Hematopoietic multipotent progenitor cell treated with erythropoietin and hydrocortisone succinate and interleukin-3 and kit ligand, for 6 days (in vitro differentiated cells): ENCODE results near the gene SYT14.
"Not testable (repeated sequence)": the region's sequence is repeated elsewhere in the genome, so short reads cannot be mapped to it uniquely, and the experiment has no call there.

Source experiments
- DNase-seq: peaks from one replicate; pipeline ENCODE4 v3.0.0-alpha.2; 2015

SYT14 gene

GRCh38 chr1:210043058-210043457 lies 105.0 kb downstream of the SYT14 start:
- no peak for DNase-seq

DNA sequence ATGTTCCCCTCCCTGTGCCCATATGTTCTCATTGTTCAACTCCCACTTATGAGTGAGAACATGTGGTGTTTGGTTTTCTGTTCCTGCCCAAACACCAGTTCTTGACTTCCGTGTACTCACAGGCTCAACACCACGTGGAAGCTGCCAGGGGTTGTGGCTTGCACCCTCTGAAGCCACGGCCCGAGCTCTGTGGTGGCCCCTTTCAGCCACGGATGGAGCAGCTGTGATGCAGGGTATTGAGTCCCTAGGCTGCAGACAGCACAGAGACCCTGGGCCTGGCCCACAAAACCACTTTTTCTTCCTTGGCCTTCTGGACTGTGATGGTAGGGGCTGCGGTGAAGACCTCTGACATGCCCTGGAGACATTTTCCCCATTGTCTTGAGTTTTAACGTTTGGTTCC lies 111.6 kb downstream of the SYT14 start:
- DNase-seq = no peak

DNA sequence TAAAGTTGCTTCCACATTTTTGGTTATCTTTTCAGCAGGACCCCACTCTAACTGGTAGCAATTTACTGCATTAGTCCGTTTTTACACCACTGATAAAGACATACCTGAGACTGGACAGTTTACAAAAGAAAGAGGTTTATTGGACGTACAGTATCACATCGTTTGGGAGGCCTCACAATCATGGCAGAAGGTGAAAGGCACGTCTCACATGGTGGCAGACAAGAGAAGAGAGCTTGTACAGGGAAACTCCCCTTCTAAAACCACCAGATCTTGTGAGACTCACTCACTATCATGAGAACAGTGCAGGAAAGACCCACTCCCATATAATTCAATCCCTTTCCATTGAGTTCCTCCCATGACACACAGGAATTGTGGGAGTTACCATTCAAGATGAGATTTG lies 112.5 kb downstream of the SYT14 start:
- not testable (repeated sequence) for DNase-seq

DNA sequence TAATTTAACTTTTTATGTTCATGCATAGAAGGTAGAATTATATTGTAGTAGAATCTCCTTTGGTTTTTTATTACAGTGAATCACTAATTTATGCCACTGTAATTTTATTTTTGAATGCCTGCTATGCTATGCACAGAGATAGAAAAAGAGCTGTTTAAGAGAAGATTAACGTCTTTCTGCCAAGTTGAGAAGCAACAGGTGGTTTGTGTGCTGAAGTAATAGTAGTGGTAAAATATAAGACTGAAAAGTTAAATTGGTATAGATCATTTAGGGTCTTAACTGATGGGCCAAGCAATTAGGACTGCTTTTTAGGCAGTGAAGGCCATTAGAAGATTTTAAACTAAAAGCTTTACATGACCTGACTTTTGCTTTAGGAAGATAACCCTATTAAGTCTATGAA lies 115.1 kb downstream of the SYT14 start:
- DNase-seq = no peak

- DNase-seq = no peak
These were observed 119.6 kb downstream of the SYT14 start for GRCh38 chr1:210057593-210057992.

- DNase-seq = no peak
These were observed 124.0 kb downstream of the SYT14 start for GRCh38 chr1:210061992-210062391.

DNA sequence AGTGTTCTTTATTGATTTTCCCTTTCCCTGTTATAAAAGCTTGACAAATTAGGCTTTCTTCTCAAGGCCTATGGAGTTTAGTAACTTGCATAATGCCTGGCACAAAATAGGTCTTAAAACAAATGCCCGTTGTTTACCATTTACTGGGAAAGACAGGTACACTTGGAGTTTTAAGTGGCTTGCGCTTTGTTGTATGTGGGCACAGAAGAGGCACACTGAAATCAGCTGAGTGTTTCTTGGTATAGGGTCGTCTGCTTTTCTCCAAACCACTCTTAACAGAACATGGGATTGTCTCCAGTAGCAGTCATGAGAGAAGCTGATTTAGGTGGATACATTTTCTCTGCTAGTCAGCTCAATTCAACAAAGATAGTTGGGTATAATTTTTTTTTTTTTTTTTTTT lies 132.5 kb downstream of the SYT14 start:
- no peak for DNase-seq

GRCh38 chr1:210072129-210072528 lies 134.1 kb downstream of the SYT14 start:
- no peak for DNase-seq

GRCh38 chr1:210072896-210073504 lies 135.0 kb downstream of the SYT14 start:
- DNase-seq = no peak

- no peak for DNase-seq
These were observed 136.9 kb downstream of the SYT14 start for GRCh38 chr1:210074904-210075303.

DNA sequence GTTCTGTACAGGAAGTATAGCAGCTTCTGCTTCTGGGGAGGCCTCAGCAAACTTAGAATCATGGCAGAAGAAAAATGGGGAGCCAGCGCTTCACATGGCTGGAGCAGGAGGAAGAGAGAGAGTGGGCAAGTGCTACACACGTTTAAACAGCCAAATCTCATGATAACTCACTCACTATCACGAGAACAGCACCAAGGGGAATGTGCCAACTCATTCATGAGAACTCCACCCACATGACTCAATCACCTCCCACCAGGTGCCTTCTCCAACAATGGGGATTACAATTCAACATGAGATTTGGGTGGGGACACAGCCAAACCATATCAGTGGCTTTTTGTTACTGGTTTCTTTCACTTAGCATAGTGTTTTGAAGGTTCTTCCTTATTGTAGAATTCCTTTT lies 138.6 kb downstream of the SYT14 start:
- no peak for DNase-seq

DNA sequence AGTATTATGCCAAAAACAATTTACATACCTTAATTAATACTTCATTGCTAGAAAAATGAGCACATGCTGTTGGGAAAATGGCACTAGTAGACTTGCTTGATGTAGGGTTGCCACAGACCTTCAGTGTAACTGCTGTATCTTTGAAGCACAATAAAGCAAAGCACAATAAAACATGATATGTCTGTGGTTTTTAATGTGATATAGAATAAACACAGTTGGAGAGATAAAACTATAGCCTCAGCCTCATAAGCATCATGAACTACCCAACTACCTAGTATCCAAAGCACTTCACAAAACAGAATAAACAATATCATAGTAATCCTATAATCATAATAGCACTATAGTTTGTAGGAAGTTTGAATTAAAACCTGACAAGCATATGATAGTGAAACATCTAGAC lies 143.5 kb downstream of the SYT14 start:
- DNase-seq = no peak

GRCh38 chr1:210085359-210085758 lies 147.3 kb downstream of the SYT14 start:
- no peak for DNase-seq

- DNase-seq = no peak
These were observed 149.0 kb downstream of the SYT14 start for GRCh38 chr1:210087058-210087457.

- DNase-seq = no peak
These were observed 151.8 kb downstream of the SYT14 start for GRCh38 chr1:210089855-210090254.

GRCh38 chr1:210092366-210092765 lies 154.3 kb downstream of the SYT14 start:
- DNase-seq = no peak

DNA sequence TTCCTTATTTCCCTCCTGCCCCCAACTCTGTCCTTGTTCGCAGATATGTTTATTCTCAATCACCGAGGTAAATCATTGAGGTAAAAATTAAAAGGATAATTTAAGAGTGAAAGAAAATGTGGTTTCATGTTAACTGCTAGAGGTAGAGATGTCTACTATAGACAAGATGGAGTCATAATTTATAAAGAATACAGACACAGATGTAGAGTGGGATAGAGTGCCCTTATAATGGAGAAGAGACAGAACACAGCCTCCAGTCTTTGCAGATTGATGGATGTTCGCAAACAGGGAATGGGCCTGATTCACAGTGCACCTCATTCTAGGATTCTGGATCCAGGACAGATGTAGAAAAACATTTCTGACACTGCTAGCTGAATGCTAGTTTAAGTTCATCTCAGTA lies 155.4 kb downstream of the SYT14 start:
- no peak for DNase-seq

DNA sequence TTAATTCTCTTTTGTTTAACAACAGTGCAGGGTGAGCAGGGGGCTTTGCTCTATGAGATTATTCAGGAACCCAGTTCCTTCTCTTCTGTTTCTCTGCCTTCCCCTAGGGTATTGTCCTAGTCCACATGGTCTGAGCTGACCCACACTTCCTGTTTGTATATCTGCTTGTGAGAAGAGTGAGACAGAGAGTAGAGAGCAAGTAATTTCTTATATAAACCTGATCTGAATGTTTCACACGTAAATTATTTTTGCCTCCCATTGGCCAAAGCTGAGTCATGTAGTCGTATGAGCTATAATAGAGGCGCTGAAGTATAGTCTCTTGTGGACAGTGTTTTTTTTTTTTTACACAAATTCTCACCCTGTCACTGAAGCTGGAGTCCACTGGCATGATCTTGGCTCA lies 160.3 kb downstream of the SYT14 start:
- DNase-seq = no peak

DNA sequence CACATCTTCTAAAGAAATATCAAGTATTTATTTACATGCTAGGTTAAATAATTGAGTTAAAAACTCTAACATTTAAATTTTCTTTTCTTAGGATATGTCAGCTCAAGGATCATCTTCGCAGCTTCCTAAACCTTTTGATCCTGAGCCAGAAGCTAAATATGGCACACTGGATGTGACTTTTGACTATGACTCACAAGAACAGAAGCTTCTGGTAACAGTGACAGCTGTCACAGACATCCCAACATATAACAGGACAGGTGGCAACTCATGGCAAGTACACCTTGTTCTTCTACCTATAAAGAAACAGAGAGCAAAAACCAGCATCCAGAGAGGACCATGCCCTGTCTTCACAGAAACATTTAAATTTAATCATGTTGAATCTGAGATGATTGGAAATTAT lies 161.9 kb downstream of the SYT14 start:
- no peak for DNase-seq

DNA sequence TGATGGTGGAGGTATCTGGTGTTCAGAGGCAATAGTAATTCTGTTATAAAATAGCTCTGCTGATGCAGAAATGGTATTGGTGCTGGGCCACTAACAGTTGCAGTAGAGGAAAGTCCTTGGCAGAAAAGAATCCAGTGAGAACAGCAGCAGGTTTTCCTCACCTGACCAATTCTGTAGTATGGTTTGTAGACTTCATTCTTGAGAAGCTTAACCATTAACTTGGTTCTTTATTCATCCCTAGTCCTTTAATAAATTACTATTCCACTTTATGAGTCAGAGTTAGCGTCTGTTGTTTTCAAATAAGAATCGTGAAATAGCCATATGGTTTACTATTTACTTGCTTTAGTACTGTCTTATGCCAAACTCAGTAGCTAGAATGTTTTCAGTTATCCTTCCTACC lies 166.1 kb downstream of the SYT14 start:
- DNase-seq = no peak

GRCh38 chr1:210112906-210113305 lies 174.9 kb downstream of the SYT14 start:
- not testable (repeated sequence) for DNase-seq

DNA sequence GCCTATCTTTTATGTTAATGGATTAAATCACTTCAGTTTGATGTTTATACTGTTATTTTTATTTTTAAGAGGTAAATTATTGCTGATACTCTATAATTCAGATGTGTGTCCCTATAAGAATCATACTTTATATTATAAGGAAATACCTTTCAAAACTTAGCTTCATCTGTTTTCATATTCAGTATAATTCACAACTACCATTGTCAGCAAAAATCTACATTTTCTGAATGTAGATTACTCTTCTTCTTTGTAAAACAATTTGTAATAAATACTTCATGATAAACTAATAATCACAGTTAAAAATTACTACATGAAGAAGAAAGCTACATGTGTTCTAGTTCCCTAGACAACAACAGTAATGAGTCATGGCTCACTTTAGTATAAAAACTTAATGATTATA lies 179.2 kb downstream of the SYT14 start:
- no peak for DNase-seq

GRCh38 chr1:210117681-210118170 lies 179.7 kb downstream of the SYT14 start:
- no peak for DNase-seq

GRCh38 chr1:210123383-210123782 lies 185.4 kb downstream of the SYT14 start:
- no peak for DNase-seq

- DNase-seq = no peak
These were observed 186.0 kb downstream of the SYT14 start for GRCh38 chr1:210123924-210124589.
